Naive B cell (primary cell): ENCODE results near the gene DMP1. TPM values are rescaled to one million over a fixed set of nuclear protein-coding genes. Genes with fewer than 3 reads are reported as not detected.

Experiments used
- ATAC-seq, 2 donors: fragments of 150-1000 bp; cut with Tn5 transposase; 2 replicates each; pipeline ENCODE4 v1.10.0; 2021; ENCODE audit warnings: low read depth in 2 of 2, mild to moderate bottlenecking in 2 of 2, moderate library complexity in 2 of 2
- DNase-seq: peaks from one replicate; pipeline ENCODE4 v3.0.0; 2022
- H3K27ac Mint-ChIP-seq, 6 donors: one replicate each; pipeline ENCODE4 v1.8.0; 2020 to 2022; ENCODE audit warnings: mild to moderate bottlenecking in 6 of 6, mixed read lengths in 6 of 6, moderate library complexity in 5 of 6, inconsistent platforms in 2 of 6
- H3K27me3 Mint-ChIP-seq, 3 donors: one replicate each; pipeline ENCODE4 v1.8.0; 2021 to 2022; ENCODE audit warnings: mixed read lengths in 3 of 3, mild to moderate bottlenecking in 1 of 3
- H3K36me3 Mint-ChIP-seq, 2 donors: one replicate each; pipeline ENCODE4 v1.8.0; 2020 to 2022; ENCODE audit warnings: mixed read lengths in 2 of 2, inconsistent platforms in 1 of 2, mild to moderate bottlenecking in 1 of 2
- H3K4me1 Mint-ChIP-seq, 3 donors: one replicate each; pipeline ENCODE4 v1.8.0; 2020 to 2022; ENCODE audit warnings: mixed read lengths in 3 of 3, inconsistent platforms in 1 of 3, mild to moderate bottlenecking in 1 of 3, moderate library complexity in 1 of 3
- H3K4me3 Mint-ChIP-seq, 8 donors: one replicate each; pipeline ENCODE4 v1.8.0; 2020 to 2022; ENCODE audit warnings: mild to moderate bottlenecking in 8 of 8, mixed read lengths in 8 of 8, moderate library complexity in 8 of 8, inconsistent platforms in 2 of 8
- H3K9me3 Mint-ChIP-seq, 7 donors: one replicate each; pipeline ENCODE4 v1.8.0; 2020 to 2022; ENCODE audit warnings: mixed read lengths in 7 of 7, mild to moderate bottlenecking in 5 of 7, inconsistent platforms in 2 of 7, moderate library complexity in 1 of 7
- polyA plus RNA-seq, 6 donors: library from polyadenylated mRNA; unstranded; fragments of 300-500 nt; fragmentation: Illumina TruSeq; gene quantifications; one replicate each; pipeline ENCODE4 v1.2.3, GENCODE V29; 2021; ENCODE audit warnings: low read depth in 6 of 6

Gene DMP1
- polyA plus RNA-seq = not detected

GRCh38 chr4:87649980-87650379 is at the start of gene DMP1:
DMP1 (plus strand) TSS chr4:87650280; CDS start chr4:87656493, 6,213 bp downstream.
- Mint-ChIP-seq H3K4me3 (no peak within 1 kb of the TSS), H3K4me1 (no peaks in the 10 kb centered on the region), H3K9me3 (no peaks in the 10 kb centered on the region), H3K36me3 (no peaks in the 10 kb centered on the region), H3K27ac (no peak within 1 kb of the TSS), H3K27me3 (peaks cover 0 to 7% (median 0%) of the 10 kb centered on the region in 3 donors)
- DNase-seq (no peak), ATAC-seq (no peak)

GRCh38 chr4:87601361-87601760 is 48.7 kb upstream of the DMP1 start:
- ATAC-seq (no peak), DNase-seq (no peak)
- Mint-ChIP-seq H3K27me3 (peaks cover 0 to 8% (median 5%) of the 10 kb centered on the region in 3 donors), H3K9me3 (peaks cover 0 to 14% (median 3%) of the 10 kb centered on the region in 7 donors), H3K4me3 (no peak overlapping the region), H3K36me3 (no peaks in the 10 kb centered on the region), H3K4me1 (no peaks in the 10 kb centered on the region), H3K27ac (no peak overlapping the region)

- Mint-ChIP-seq H3K4me3 (no peak within 1 kb of the TSS), H3K27ac (no peak within 1 kb of the TSS), H3K27me3 (no peaks in the 10 kb centered on the region), H3K4me1 (no peaks in the 10 kb centered on the region), H3K9me3 (peaks cover 0 to 4% (median 2%) of the 10 kb centered on the region in 7 donors), H3K36me3 (no peaks in the 10 kb centered on the region)
- no peak for ATAC-seq
- no peak for DNase-seq
Observed at GRCh38 chr4:87608229-87608628, 41.9 kb upstream of the DMP1 start, which contains the start of gene DSPP. DSPP (plus strand) TSS chr4:87608529; CDS start chr4:87610909, 2,380 bp downstream.

- ATAC-seq = no peak
- no peak for DNase-seq
- no peak overlapping the region for H3K27ac Mint-ChIP-seq
- H3K4me1 Mint-ChIP-seq = no peaks in the 10 kb centered on the region
- no peaks in the 10 kb centered on the region for H3K9me3 Mint-ChIP-seq
- H3K27me3 Mint-ChIP-seq = peaks cover 0 to 4% (median 0%) of the 10 kb centered on the region in 3 donors
- H3K36me3 Mint-ChIP-seq = no peaks in the 10 kb centered on the region
- H3K4me3 Mint-ChIP-seq = no peak overlapping the region
Observed at GRCh38 chr4:87614292-87614890, 35.7 kb upstream of the DMP1 start.

GRCh38 chr4:87616268-87616667 is 33.8 kb upstream of the DMP1 start:
- Mint-ChIP-seq H3K4me1 (no peaks in the 10 kb centered on the region), H3K9me3 (no peaks in the 10 kb centered on the region), H3K4me3 (no peak overlapping the region), H3K27ac (no peak overlapping the region), H3K27me3 (peaks cover 0 to 6% (median 4%) of the 10 kb centered on the region in 3 donors), H3K36me3 (no peaks in the 10 kb centered on the region)
- ATAC-seq (no peak), DNase-seq (no peak)

- H3K4me1 Mint-ChIP-seq = peaks cover 0 to 2% (median 0%) of the 10 kb centered on the region in 3 donors
- H3K4me3 Mint-ChIP-seq = no peak overlapping the region
- H3K27ac Mint-ChIP-seq = no peak overlapping the region
- H3K36me3 Mint-ChIP-seq = no peaks in the 10 kb centered on the region
- peaks cover 0 to 6% (median 4%) of the 10 kb centered on the region in 3 donors for H3K27me3 Mint-ChIP-seq
- no peaks in the 10 kb centered on the region for H3K9me3 Mint-ChIP-seq
- ATAC-seq (no peak), DNase-seq (no peak)
Observed at GRCh38 chr4:87620086-87620485, 30.0 kb upstream of the DMP1 start.

- H3K36me3 Mint-ChIP-seq = no peaks in the 10 kb centered on the region
- ATAC-seq = no peak
- no peak overlapping the region for H3K27ac Mint-ChIP-seq
- no peaks in the 10 kb centered on the region for H3K9me3 Mint-ChIP-seq
- H3K4me3 Mint-ChIP-seq = no peak overlapping the region
- H3K4me1 Mint-ChIP-seq = peaks cover 0 to 2% (median 0%) of the 10 kb centered on the region in 3 donors
- no peak for DNase-seq
- peaks cover 0 to 6% (median 4%) of the 10 kb centered on the region in 3 donors for H3K27me3 Mint-ChIP-seq
Observed at GRCh38 chr4:87620491-87620890, 29.6 kb upstream of the DMP1 start.

- no peaks in the 10 kb centered on the region for H3K36me3 Mint-ChIP-seq
- ATAC-seq = no peak
- no peak overlapping the region for H3K27ac Mint-ChIP-seq
- DNase-seq = no peak
- peaks cover 0 to 2% (median 0%) of the 10 kb centered on the region in 3 donors for H3K4me1 Mint-ChIP-seq
- H3K27me3 Mint-ChIP-seq = peaks cover 0 to 6% (median 4%) of the 10 kb centered on the region in 3 donors
- peaks cover 0 to 4% (median 0%) of the 10 kb centered on the region in 7 donors for H3K9me3 Mint-ChIP-seq
- no peak overlapping the region for H3K4me3 Mint-ChIP-seq
Observed at GRCh38 chr4:87622303-87622702, 27.8 kb upstream of the DMP1 start.

GRCh38 chr4:87624698-87625097 is 25.4 kb upstream of the DMP1 start:
- H3K36me3 Mint-ChIP-seq = no peaks in the 10 kb centered on the region
- peaks cover 0 to 4% (median 0%) of the 10 kb centered on the region in 7 donors for H3K9me3 Mint-ChIP-seq
- no peak overlapping the region for H3K27ac Mint-ChIP-seq
- H3K4me1 Mint-ChIP-seq = peaks cover 0 to 2% (median 0%) of the 10 kb centered on the region in 3 donors
- H3K27me3 Mint-ChIP-seq = peaks cover 0 to 6% (median 0%) of the 10 kb centered on the region in 3 donors
- peak in 1 of 2 donors; percentile 47 for ATAC-seq
- DNase-seq = no peak
- no peak overlapping the region for H3K4me3 Mint-ChIP-seq

GRCh38 chr4:87631668-87632067 is 18.4 kb upstream of the DMP1 start:
- Mint-ChIP-seq H3K27me3 (no peaks in the 10 kb centered on the region), H3K27ac (no peak overlapping the region), H3K9me3 (peaks cover 0 to 3% (median 0%) of the 10 kb centered on the region in 7 donors), H3K4me3 (no peak overlapping the region), H3K4me1 (no peaks in the 10 kb centered on the region), H3K36me3 (no peaks in the 10 kb centered on the region)
- ATAC-seq (no peak), DNase-seq (no peak)

- no peak for DNase-seq
- Mint-ChIP-seq H3K27ac (peak overlapping the region in 1 of 6 donors; percentile 29), H3K36me3 (no peaks in the 10 kb centered on the region), H3K4me3 (no peak overlapping the region), H3K4me1 (no peaks in the 10 kb centered on the region), H3K27me3 (peaks cover 0 to 7% (median 0%) of the 10 kb centered on the region in 3 donors), H3K9me3 (peaks cover 0 to 3% (median 0%) of the 10 kb centered on the region in 7 donors)
- ATAC-seq = no peak
Observed at GRCh38 chr4:87632469-87632868, 17.6 kb upstream of the DMP1 start.

- Mint-ChIP-seq H3K27ac (no peak overlapping the region), H3K9me3 (peaks cover 0 to 3% (median 0%) of the 10 kb centered on the region in 7 donors), H3K4me1 (no peaks in the 10 kb centered on the region), H3K4me3 (no peak overlapping the region), H3K36me3 (no peaks in the 10 kb centered on the region), H3K27me3 (peaks cover 0 to 9% (median 0%) of the 10 kb centered on the region in 3 donors)
- ATAC-seq (no peak), DNase-seq (no peak)
Observed at GRCh38 chr4:87633243-87633642, 16.8 kb upstream of the DMP1 start.

GRCh38 chr4:87644286-87644685 is 5.8 kb upstream of the DMP1 start:
- Mint-ChIP-seq H3K36me3 (no peaks in the 10 kb centered on the region), H3K27ac (no peak overlapping the region), H3K4me1 (no peaks in the 10 kb centered on the region), H3K9me3 (peaks cover 0 to 7% (median under 1%) of the 10 kb centered on the region in 7 donors), H3K4me3 (no peak overlapping the region), H3K27me3 (peaks cover 0 to 1% (median 0%) of the 10 kb centered on the region in 3 donors)
- no peak for ATAC-seq
- no peak for DNase-seq

GRCh38 chr4:87650938-87651337 is 858 bp downstream of the DMP1 start:
- H3K4me3 Mint-ChIP-seq = no peak overlapping the region
- peaks cover 0 to 7% (median 0%) of the 10 kb centered on the region in 3 donors for H3K27me3 Mint-ChIP-seq
- no peaks in the 10 kb centered on the region for H3K9me3 Mint-ChIP-seq
- H3K4me1 Mint-ChIP-seq = no peaks in the 10 kb centered on the region
- no peak for ATAC-seq
- no peak for DNase-seq
- no peak overlapping the region for H3K27ac Mint-ChIP-seq
- H3K36me3 Mint-ChIP-seq = no peaks in the 10 kb centered on the region
